SK-N-SH treated with all-trans-retinoic acid at 6 μM for 48 hours (cell line): ENCODE data around the gene RFX8.
A peak's percentile ranks its signal among the peaks of the same experiment; 100 is the strongest.

Experiments
- ATAC-seq: fragments of 200-7000 bp; cut with Tn5 transposase; 3 replicates; pipeline ENCODE4 v1.9.1; 2020; ENCODE audit warnings: mild to moderate bottlenecking, moderate library complexity
- ARNTL ChIP-seq: fragments of 450-650 bp; formaldehyde crosslinking; IDR thresholded peaks from 2 replicates; pipeline ENCODE4 v1.5.0; 2020; ENCODE audit warnings: low read depth, mild to moderate bottlenecking, moderate library complexity, borderline replicate concordance
- BACH2 ChIP-seq: fragments of 250-450 bp; sonication (Bioruptor Pico); IDR thresholded peaks from 2 replicates; pipeline ENCODE4 v1.9.0; 2021; ENCODE audit warnings: mild to moderate bottlenecking, borderline replicate concordance
- CREB5 ChIP-seq: fragments of 250-450 bp; sonication (Bioruptor Pico); IDR thresholded peaks from 2 replicates; pipeline ENCODE4 v1.5.1; 2020; ENCODE audit warnings: low read depth, mild to moderate bottlenecking, moderate library complexity
- CSDC2 ChIP-seq: fragments of 250-450 bp; sonication (Bioruptor Pico); IDR thresholded peaks from 2 replicates; pipeline ENCODE4 v1.5.0; 2020; ENCODE audit warnings: mild to moderate bottlenecking, moderate library complexity
- CSRNP3 ChIP-seq: fragments of 250-450 bp; sonication (Bioruptor Pico); IDR thresholded peaks from 2 replicates; pipeline ENCODE4 v1.5.1; 2021; ENCODE audit warnings: mild to moderate bottlenecking, moderate library complexity
- ESRRG ChIP-seq: fragments of 250-450 bp; sonication (Bioruptor Pico); IDR thresholded peaks from 2 replicates; pipeline ENCODE4 v1.6.1; 2021; ENCODE audit warnings: mild to moderate bottlenecking
- GLIS3 ChIP-seq: fragments of 250-450 bp; sonication (Bioruptor Pico); IDR thresholded peaks from 2 replicates; pipeline ENCODE4 v1.5.0; 2020; ENCODE audit warnings: mild to moderate bottlenecking, moderate library complexity
- ISL1 ChIP-seq: fragments of 250-450 bp; sonication (Bioruptor Pico); IDR thresholded peaks from 2 replicates; pipeline ENCODE4 v2.1.2; 2022; ENCODE audit warnings: mild to moderate bottlenecking, moderate library complexity
- PATZ1 ChIP-seq: fragments of 250-450 bp; sonication (Bioruptor Pico); IDR thresholded peaks from 2 replicates; pipeline ENCODE4 v1.8.0; 2020; ENCODE audit warnings: mild to moderate bottlenecking, moderate library complexity, borderline replicate concordance
- POU6F1 ChIP-seq: fragments of 250-450 bp; sonication (Bioruptor Pico); IDR thresholded peaks from 2 replicates; pipeline ENCODE4 v1.8.0; 2021; ENCODE audit warnings: low read depth, mild to moderate bottlenecking, moderate library complexity, borderline replicate concordance
- PPARA ChIP-seq: fragments of 250-450 bp; sonication (Bioruptor Pico); IDR thresholded peaks from 2 replicates; pipeline ENCODE4 v1.5.0; 2020; ENCODE audit warnings: mild to moderate bottlenecking, borderline replicate concordance
- RARB ChIP-seq: fragments of 250-450 bp; sonication (Bioruptor Pico); IDR thresholded peaks from 2 replicates; pipeline ENCODE4 v1.8.0; 2021; ENCODE audit warnings: mild to moderate bottlenecking, moderate library complexity
- SNAI2 ChIP-seq: fragments of 250-450 bp; sonication (Bioruptor Pico); IDR thresholded peaks from 2 replicates; pipeline ENCODE4 v1.5.0; 2020; ENCODE audit warnings: mild to moderate bottlenecking, moderate library complexity
- TCF4 ChIP-seq: fragments of 250-450 bp; sonication (Bioruptor Pico); IDR thresholded peaks from 2 replicates; pipeline ENCODE4 v1.8.0; 2021; ENCODE audit warnings: mild to moderate bottlenecking, moderate library complexity, borderline replicate concordance
- TOX ChIP-seq: fragments of 250-450 bp; sonication (Bioruptor Pico); IDR thresholded peaks from 2 replicates; pipeline ENCODE4 v1.8.0; 2021; ENCODE audit warnings: mild to moderate bottlenecking, moderate library complexity, borderline replicate concordance
- TSHZ2 ChIP-seq: fragments of 250-450 bp; sonication (Bioruptor Pico); IDR thresholded peaks from 2 replicates; pipeline ENCODE4 v1.5.0; 2020; ENCODE audit warnings: mild to moderate bottlenecking, moderate library complexity
- ZFP3 ChIP-seq: fragments of 250-450 bp; sonication (Bioruptor Pico); IDR thresholded peaks from 2 replicates; pipeline ENCODE4 v1.5.0; 2020; ENCODE audit warnings: mild to moderate bottlenecking, moderate library complexity
- ZNF565 ChIP-seq: fragments of 450-650 bp; formaldehyde crosslinking; conservative IDR thresholded peaks from 2 replicates; pipeline ENCODE4 v1.5.0; 2020; ENCODE audit warnings: low read depth, mild to moderate bottlenecking, moderate library complexity
- ZNF70 ChIP-seq: fragments of 450-650 bp; formaldehyde crosslinking; IDR thresholded peaks from 2 replicates; pipeline ENCODE4 v1.5.0; 2020; ENCODE audit warnings: mild to moderate bottlenecking, moderate library complexity
- ZNF8 ChIP-seq: fragments of 450-650 bp; formaldehyde crosslinking; IDR thresholded peaks from 2 replicates; pipeline ENCODE4 v1.5.0; 2020; ENCODE audit warnings: mild to moderate bottlenecking, moderate library complexity

Gene RFX8

GRCh38 chr2:101419096-101419663 is 55.7 kb downstream of the RFX8 start:
- ATAC-seq: peak; percentile 96
- TF ChIP-seq TCF4 (CRISPR knock-in tag) (no peak), ISL1 (no peak), ZFP3 (CRISPR knock-in tag) (no peak), ESRRG (no peak), CSDC2 (CRISPR knock-in tag) (no peak), ZNF70 (no peak), TOX (CRISPR knock-in tag) (no peak), TSHZ2 (CRISPR knock-in tag) (no peak), PPARA (CRISPR knock-in tag) (no peak), ARNTL (CRISPR knock-in tag) (no peak), BACH2 (CRISPR knock-in tag) (no peak), ZNF565 (CRISPR knock-in tag) (no peak), SNAI2 (CRISPR knock-in tag) (no peak), ZNF8 (CRISPR knock-in tag) (no peak), GLIS3 (CRISPR knock-in tag) (no peak)

GRCh38 chr2:101418460-101419095 is 56.3 kb downstream of the RFX8 start:
- TF ChIP-seq ISL1 (no peak), PATZ1 (no peak), CSDC2 (CRISPR knock-in tag) (no peak), RARB (CRISPR knock-in tag) (no peak), TOX (CRISPR knock-in tag) (no peak), TCF4 (CRISPR knock-in tag) (no peak), POU6F1 (CRISPR knock-in tag) (no peak), SNAI2 (CRISPR knock-in tag) (no peak), CSRNP3 (CRISPR knock-in tag) (no peak), ARNTL (CRISPR knock-in tag) (no peak), ZFP3 (CRISPR knock-in tag) (no peak), CREB5 (CRISPR knock-in tag) (no peak), BACH2 (CRISPR knock-in tag) (no peak), ZNF8 (CRISPR knock-in tag) (no peak), TSHZ2 (CRISPR knock-in tag) (no peak)
- no peak for ATAC-seq
